ENCODE results near the gene EAF1.
"Not testable (repeated sequence)": the region's sequence is repeated elsewhere in the genome, so short reads cannot be mapped to it uniquely, and the experiment has no call there.

- TF ChIP-seq CTCF, POLR2A (IDR thresholded peaks at IDR 0.05): not testable (repeated sequence)
These were observed 29.5 kb downstream of the EAF1 start for GRCh38 chr3:15456915-15457314.
